Fibroblast of upper back skin (primary cell): ENCODE measurements around the gene AKT1.
A peak's percentile ranks its signal among the peaks of the same experiment; 100 is the strongest.
"Not testable (repeated sequence)": the region's sequence is repeated elsewhere in the genome, so short reads cannot be mapped to it uniquely, and the experiment has no call there.

Source experiments
- DNase-seq: peaks from one replicate; pipeline ENCODE4 v3.0.0-alpha.2; 2013

AKT1 gene

GRCh38 chr14:104794993-104795780 lies at the start of gene AKT1:
Gene AKT1, minus strand, starts transcription at chr14:104795748. Its CDS starts 3,105 bp downstream, at chr14:104792643.
- no peak for DNase-seq

- DNase-seq = no peak
Observed at GRCh38 chr14:104845033-104845666, 49.6 kb upstream of the AKT1 start.

DNA sequence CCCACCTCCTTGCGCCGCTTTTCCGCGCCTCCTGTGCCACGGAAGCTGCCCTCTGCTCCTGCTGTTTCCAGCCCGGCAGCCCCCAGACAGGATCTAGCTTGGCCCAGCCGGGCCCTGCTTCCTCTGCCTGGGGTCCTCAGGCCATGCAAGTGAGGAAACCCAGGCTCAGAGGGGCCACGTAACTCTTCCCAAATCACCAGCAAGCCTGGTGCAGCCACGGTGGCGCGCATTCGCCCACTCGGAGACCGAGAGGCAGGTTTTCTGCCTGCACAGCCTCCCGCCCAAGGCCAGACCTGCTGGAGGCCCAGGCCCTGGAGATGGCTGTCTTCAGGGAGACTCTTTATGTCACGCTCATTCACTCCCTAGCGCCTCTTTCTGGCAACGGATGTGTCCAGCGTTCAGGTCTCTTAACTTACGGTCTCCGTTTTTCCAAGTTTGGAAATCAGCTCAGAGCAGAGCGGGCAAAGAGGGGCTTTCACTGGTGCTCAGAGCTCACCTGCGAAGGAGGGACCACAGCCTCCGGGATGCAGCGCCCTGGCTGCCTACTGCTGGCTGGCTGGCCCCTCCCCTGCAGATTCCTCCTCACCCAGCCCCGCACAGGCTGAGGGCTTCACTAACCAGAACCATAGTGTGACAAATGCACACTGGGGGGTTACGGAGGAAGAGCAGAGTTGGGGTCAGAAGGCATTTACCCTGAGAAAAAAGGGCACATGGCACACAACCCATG lies 48.9 kb upstream of the AKT1 start:
- DNase-seq = no peak

- DNase-seq = no peak
Observed at GRCh38 chr14:104843442-104844305, 48.1 kb upstream of the AKT1 start.

GRCh38 chr14:104843006-104843405 lies 47.5 kb upstream of the AKT1 start:
- DNase-seq = no peak

DNA sequence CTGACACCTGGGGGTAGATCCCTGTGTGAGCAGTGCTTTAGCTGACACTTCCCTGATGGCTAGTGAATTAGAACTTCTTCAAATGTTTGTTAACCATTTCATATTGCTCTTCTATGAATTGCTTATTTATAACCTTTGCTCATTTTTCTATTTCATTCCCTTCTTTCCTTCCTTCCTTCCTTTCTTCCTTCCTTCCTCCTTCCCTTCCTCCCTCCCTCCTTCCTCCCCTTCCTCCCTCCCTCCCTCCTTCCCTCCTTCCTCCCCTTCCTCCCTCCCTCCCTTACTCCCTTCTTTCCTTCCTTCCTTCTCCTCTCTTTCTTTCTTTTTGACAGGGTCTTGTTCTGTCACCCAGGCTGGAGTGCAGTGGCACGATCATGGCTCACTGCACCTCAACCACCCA lies 46.2 kb upstream of the AKT1 start:
- no peak for DNase-seq

- not testable (repeated sequence) for DNase-seq
Observed at GRCh38 chr14:104836171-104836935, 40.8 kb upstream of the AKT1 start.

DNA sequence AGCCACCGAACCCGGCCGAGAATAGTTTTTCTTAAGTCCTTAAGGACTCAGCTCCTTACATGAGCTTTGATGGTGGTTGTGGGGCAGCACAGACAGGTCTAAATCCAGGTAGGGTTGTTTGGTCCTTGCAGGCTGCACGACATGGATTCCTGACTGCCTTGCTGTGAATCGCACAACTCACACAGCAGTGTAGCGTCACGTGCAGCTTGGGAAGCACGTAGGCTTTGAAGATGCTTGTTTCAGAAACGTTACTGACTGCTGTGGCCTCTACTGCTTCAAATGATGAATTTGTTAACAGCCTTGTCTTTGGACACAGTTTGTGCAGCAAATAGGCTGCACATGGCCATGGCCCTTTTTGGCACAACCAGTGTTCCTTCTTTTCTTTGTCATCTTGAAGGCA lies 35.2 kb upstream of the AKT1 start:
- no peak for DNase-seq

- DNase-seq = peak; percentile 39
Observed at GRCh38 chr14:104827177-104828055, 31.9 kb upstream of the AKT1 start.

DNA sequence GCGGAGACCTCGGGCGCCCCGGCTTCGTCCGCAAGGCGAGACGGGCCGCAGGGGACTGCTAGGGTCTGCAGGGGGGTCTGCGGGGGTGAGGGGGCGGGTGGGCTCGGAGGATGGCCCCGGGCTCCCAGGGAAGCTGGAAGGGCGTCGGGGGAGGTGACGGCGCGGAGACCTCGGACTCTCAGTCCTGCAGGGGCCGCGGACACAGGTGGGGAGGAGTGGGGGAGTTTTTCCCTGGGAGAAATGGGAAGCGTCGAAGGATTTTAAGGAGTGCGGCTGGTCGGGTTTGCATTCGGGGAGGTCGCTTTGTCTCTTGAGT lies 31.3 kb upstream of the AKT1 start:
- DNase-seq = no peak

GRCh38 chr14:104826189-104826860 lies 30.8 kb upstream of the AKT1 start:
- peak; percentile 75 for DNase-seq

DNA sequence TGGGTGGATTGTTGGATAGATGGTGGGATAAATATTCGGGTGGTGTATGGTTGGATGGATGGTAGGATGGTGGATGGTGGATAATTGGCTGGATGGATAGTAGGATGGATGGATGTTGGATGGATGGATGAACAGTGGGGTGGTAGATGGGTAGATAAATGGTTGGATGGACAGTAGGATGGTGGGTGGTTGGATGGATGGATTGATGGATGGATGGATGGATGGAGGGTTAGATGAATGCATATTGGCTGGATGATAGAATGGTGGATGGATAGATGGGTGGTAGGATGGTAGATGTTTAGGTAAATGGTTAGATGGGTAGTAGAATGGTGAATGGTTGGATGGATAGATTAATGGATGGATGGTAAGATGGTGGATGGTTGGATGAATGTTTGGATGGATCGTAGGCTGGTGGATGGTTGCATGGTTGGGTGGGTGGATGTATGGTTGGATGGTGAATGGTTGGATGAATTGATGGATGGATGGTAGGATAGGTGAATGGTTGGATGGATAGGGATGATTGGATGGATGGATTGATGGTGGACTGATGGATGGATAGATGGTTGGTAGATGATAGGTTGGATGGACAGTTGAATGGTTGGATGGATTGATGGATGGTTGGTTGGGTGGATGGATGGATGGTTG lies 28.9 kb upstream of the AKT1 start:
- no peak for DNase-seq

DNA sequence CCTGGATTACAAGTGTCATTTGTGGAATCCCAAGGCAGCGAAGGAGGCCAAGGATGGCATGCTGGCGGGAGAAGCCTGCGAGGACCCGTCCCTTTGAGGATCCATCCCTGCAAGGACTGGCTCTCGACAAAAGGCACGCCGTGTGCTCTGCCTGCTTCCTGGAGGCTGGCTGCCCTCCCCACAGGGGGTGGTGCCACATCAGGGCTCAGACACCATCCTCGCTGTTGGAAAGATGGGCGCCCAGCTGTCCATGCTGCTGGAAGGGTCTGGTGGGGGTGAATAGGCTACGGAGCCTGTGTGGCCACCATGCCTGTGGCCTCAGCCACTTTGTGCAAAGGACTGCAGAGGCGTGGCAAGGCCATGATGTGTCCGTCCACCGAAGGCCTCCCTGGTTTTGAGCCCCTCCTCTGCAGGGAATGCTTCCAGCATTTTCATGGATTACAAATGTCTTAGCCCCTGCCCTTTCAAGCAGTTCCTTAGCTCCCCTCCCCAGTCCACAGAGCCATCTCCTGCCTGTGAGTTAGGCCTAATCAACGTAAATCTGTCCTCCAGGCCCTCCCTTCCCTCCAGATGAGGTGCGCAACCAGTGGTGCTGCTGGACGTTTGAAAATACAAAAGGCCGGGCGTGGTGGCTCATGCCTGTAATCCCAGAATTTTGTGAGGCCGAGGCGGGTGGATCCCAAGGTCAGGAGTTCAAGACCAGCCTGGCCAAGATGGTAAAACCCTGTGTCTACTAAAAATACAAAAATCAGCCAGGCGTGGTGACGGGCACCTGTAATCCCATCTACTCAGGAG lies 27.5 kb upstream of the AKT1 start:
- no peak for DNase-seq

- DNase-seq = no peak
Observed at GRCh38 chr14:104821971-104822608, 26.5 kb upstream of the AKT1 start.

- no peak for DNase-seq
Observed at GRCh38 chr14:104821229-104821945, 25.8 kb upstream of the AKT1 start.

GRCh38 chr14:104820669-104821228 lies 25.2 kb upstream of the AKT1 start:
- peak; percentile 70 for DNase-seq

GRCh38 chr14:104819361-104819781 lies 23.8 kb upstream of the AKT1 start:
- DNase-seq = no peak
